ENCODE results near the gene DSCAM.

- no peak for TF ChIP-seq EZH2 (IDR thresholded peaks at IDR 0.05; ENCODE audit: insufficient read depth, poor library complexity, severe bottlenecking)
- no peak for TF ChIP-seq EZH2phosphoT487 (IDR thresholded peaks at IDR 0.05; ENCODE audit: insufficient read depth, low read depth)
These were observed 786.8 kb downstream of the DSCAM start for GRCh38 chr21:40060083-40060677.
